ENCODE measurements around the gene IDH3A.

The IDH3A gene

GRCh38 chr15:78212008-78212407 is 62.8 kb downstream of the IDH3A start:
- Histone ChIP-seq H3K9me3 (ENCODE audit: control insufficient read depth, insufficient read depth, low read depth, low read length) (no peaks in the 10 kb centered on the region), H3K36me3 (ENCODE audit: control insufficient read depth, insufficient read depth, low read length) (no peaks in the 10 kb centered on the region), H3K4me3 (ENCODE audit: low read depth, low read length) (no peak overlapping the region), H3K9ac (ENCODE audit: low read length) (no peak overlapping the region), H3K4me1 (ENCODE audit: control insufficient read depth, insufficient read depth, low read length) (peaks cover 49% of the 10 kb centered on the region), H3K27me3 (ENCODE audit: control insufficient read depth, insufficient read depth, low read length) (no peaks in the 10 kb centered on the region), H3K27ac (ENCODE audit: low read depth, low read length) (no peak overlapping the region; the same call in 1 of the 2 replicates)

- no peak overlapping the region; the same call in 1 of the 2 replicates for H3K27ac ChIP-seq (ENCODE audit: low read depth, low read length)
- H3K27me3 ChIP-seq (ENCODE audit: control insufficient read depth, insufficient read depth, low read length) = no peaks in the 10 kb centered on the region
- H3K9me3 ChIP-seq (ENCODE audit: control insufficient read depth, insufficient read depth, low read depth, low read length) = no peaks in the 10 kb centered on the region
- no peak overlapping the region for H3K9ac ChIP-seq (ENCODE audit: low read length)
- H3K4me1 ChIP-seq (ENCODE audit: control insufficient read depth, insufficient read depth, low read length) = peaks cover 46% of the 10 kb centered on the region
- no peaks in the 10 kb centered on the region for H3K36me3 ChIP-seq (ENCODE audit: control insufficient read depth, insufficient read depth, low read length)
- no peak overlapping the region for H3K4me3 ChIP-seq (ENCODE audit: low read depth, low read length)
Observed at GRCh38 chr15:78212546-78213424, 63.6 kb downstream of the IDH3A start.

GRCh38 chr15:78213425-78213750 is 64.2 kb downstream of the IDH3A start:
- Histone ChIP-seq H3K27me3 (ENCODE audit: control insufficient read depth, insufficient read depth, low read length) (no peaks in the 10 kb centered on the region), H3K36me3 (ENCODE audit: control insufficient read depth, insufficient read depth, low read length) (no peaks in the 10 kb centered on the region), H3K9ac (ENCODE audit: low read length) (no peak overlapping the region), H3K4me1 (ENCODE audit: control insufficient read depth, insufficient read depth, low read length) (peaks cover 46% of the 10 kb centered on the region), H3K4me3 (ENCODE audit: low read depth, low read length) (no peak overlapping the region), H3K27ac (ENCODE audit: low read depth, low read length) (no peak overlapping the region; the same call in 1 of the 2 replicates), H3K9me3 (ENCODE audit: control insufficient read depth, insufficient read depth, low read depth, low read length) (no peaks in the 10 kb centered on the region)

- Histone ChIP-seq H3K9me3 (ENCODE audit: control insufficient read depth, insufficient read depth, low read depth, low read length) (no peaks in the 10 kb centered on the region), H3K27ac (ENCODE audit: low read depth, low read length) (no peak overlapping the region), H3K9ac (ENCODE audit: low read length) (no peak overlapping the region), H3K36me3 (ENCODE audit: control insufficient read depth, insufficient read depth, low read length) (no peaks in the 10 kb centered on the region), H3K27me3 (ENCODE audit: control insufficient read depth, insufficient read depth, low read length) (no peaks in the 10 kb centered on the region), H3K4me3 (ENCODE audit: low read depth, low read length) (no peak overlapping the region), H3K4me1 (ENCODE audit: control insufficient read depth, insufficient read depth, low read length) (peaks cover 46% of the 10 kb centered on the region)
Observed at GRCh38 chr15:78213956-78214355, 64.8 kb downstream of the IDH3A start.

GRCh38 chr15:78216276-78217104 is 67.3 kb downstream of the IDH3A start:
- Histone ChIP-seq H3K4me1 (ENCODE audit: control insufficient read depth, insufficient read depth, low read length) (peaks cover 37% of the 10 kb centered on the region), H3K9ac (ENCODE audit: low read length) (no peak overlapping the region), H3K9me3 (ENCODE audit: control insufficient read depth, insufficient read depth, low read depth, low read length) (no peaks in the 10 kb centered on the region), H3K4me3 (ENCODE audit: low read depth, low read length) (no peak overlapping the region), H3K27ac (ENCODE audit: low read depth, low read length) (no peak overlapping the region), H3K36me3 (ENCODE audit: control insufficient read depth, insufficient read depth, low read length) (no peaks in the 10 kb centered on the region), H3K27me3 (ENCODE audit: control insufficient read depth, insufficient read depth, low read length) (no peaks in the 10 kb centered on the region)

- Histone ChIP-seq H3K27me3 (ENCODE audit: control insufficient read depth, insufficient read depth, low read length) (no peaks in the 10 kb centered on the region), H3K4me1 (ENCODE audit: control insufficient read depth, insufficient read depth, low read length) (peaks cover 5% of the 10 kb centered on the region; the same call in 1 of the 2 replicates), H3K27ac (ENCODE audit: low read depth, low read length) (no peak overlapping the region), H3K9ac (ENCODE audit: low read length) (no peak overlapping the region), H3K4me3 (ENCODE audit: low read depth, low read length) (no peak overlapping the region), H3K9me3 (ENCODE audit: control insufficient read depth, insufficient read depth, low read depth, low read length) (no peaks in the 10 kb centered on the region), H3K36me3 (ENCODE audit: control insufficient read depth, insufficient read depth, low read length) (no peaks in the 10 kb centered on the region)
Observed at GRCh38 chr15:78220713-78221112, 71.6 kb downstream of the IDH3A start.

Data from HUES6 (cell line).